IMR-90 (cell line): ENCODE measurements around the gene P2RX7. TPM values are rescaled to one million over a fixed set of nuclear protein-coding genes. Genes with fewer than 3 reads are reported as not detected.

ENCODE experiments used
- ATAC-seq: fragments of 200-7000 bp; cut with Tn5 transposase; 2 replicates; pipeline ENCODE4 v1.9.1; 2020; ENCODE audit warnings: low read depth, mild to moderate bottlenecking, moderate library complexity
- BruUV-seq: library from RNA; stranded (reverse); fragments of 400-500 nt; replicated peaks from 2 replicates; lab custom pipeline; 2021; lab: Mats Ljungman, UMichigan
- CTCF ChIA-PET: fragments of 300-600 bp; formaldehyde crosslinking; extraction: SDS; loops from one replicate; lab custom pipeline; 2021; ENCODE audit warnings: antibody characterized with exemption; lab: Yijun Ruan, JAX
- POLR2A ChIA-PET: fragments of 300-600 bp; sonication (Branson Sonifier 250); formaldehyde crosslinking; loops from one replicate; lab custom pipeline; 2022; ENCODE audit warnings: antibody characterized with exemption; ENCODE audit not compliant: unreplicated experiment; lab: Charles Lee
- DNase-seq: peaks from one replicate; pipeline ENCODE4 v3.0.0; 2013
- H2AFZ ChIP-seq: replicated peaks from 2 replicates; pipeline ENCODE3; 2013; ENCODE audit warnings: low read length, mild to moderate bottlenecking; ENCODE audit not compliant: poor library complexity
- H2AK5ac ChIP-seq: 2 replicates; pipeline ENCODE4 v1.6.1; 2013; ENCODE audit warnings: low read depth, low read length, inconsistent platforms
- H2AK9ac ChIP-seq: replicated peaks from 2 replicates; pipeline ENCODE3; 2013; ENCODE audit warnings: mild to moderate bottlenecking, low read depth, low read length, moderate library complexity; ENCODE audit not compliant: poor library complexity
- H2BK120ac ChIP-seq: 2 replicates; pipeline ENCODE4 v1.6.1; 2013; ENCODE audit warnings: low read depth, low read length, inconsistent platforms
- H2BK15ac ChIP-seq: 3 replicates; pipeline ENCODE4 v1.6.1; 2013; ENCODE audit warnings: low read depth, low read length, inconsistent platforms
- H2BK20ac ChIP-seq: 2 replicates; pipeline ENCODE4 v1.6.1; 2013; ENCODE audit warnings: low read depth, mild to moderate bottlenecking, inconsistent platforms, low read length, moderate library complexity
- H2BK5ac ChIP-seq: 2 replicates; pipeline ENCODE4 v1.6.1; 2013; ENCODE audit warnings: mild to moderate bottlenecking, low read depth, low read length, inconsistent platforms; ENCODE audit not compliant: poor library complexity, severe bottlenecking
- H3K14ac ChIP-seq: replicated peaks from 2 replicates; pipeline ENCODE4 v1.6.1; 2013; ENCODE audit warnings: low read depth, low read length, inconsistent platforms
- H3K18ac ChIP-seq: 2 replicates; pipeline ENCODE4 v1.6.1; 2013; ENCODE audit warnings: low read depth, low read length, control low read depth
- H3K23ac ChIP-seq: 2 replicates; pipeline ENCODE4 v1.6.1; 2013; ENCODE audit warnings: low read depth, low read length, inconsistent platforms
- H3K27ac ChIP-seq: 2 replicates; pipeline ENCODE4 v1.5.1; 2013; ENCODE audit warnings: mild to moderate bottlenecking, control low read depth, low read length; ENCODE audit not compliant: insufficient read depth
- H3K27me3 ChIP-seq: 2 replicates; pipeline ENCODE4 v1.6.1; 2013; ENCODE audit warnings: low read length; ENCODE audit not compliant: control insufficient read depth, insufficient read depth
- H3K36me3 ChIP-seq: 2 replicates; pipeline ENCODE4 v1.6.1; 2013; ENCODE audit warnings: low read length, mixed read lengths; ENCODE audit not compliant: control insufficient read depth, insufficient read depth
- H3K4ac ChIP-seq: 2 replicates; pipeline ENCODE4 v1.6.1; 2013; ENCODE audit warnings: low read depth, low read length, inconsistent platforms
- H3K4me1 ChIP-seq: 2 replicates; pipeline ENCODE4 v1.6.1; 2013; ENCODE audit warnings: low read length, mixed read lengths; ENCODE audit not compliant: control insufficient read depth, insufficient read depth
- H3K4me2 ChIP-seq: 2 replicates; pipeline ENCODE4 v1.6.1; 2013; ENCODE audit warnings: low read depth, mild to moderate bottlenecking, control low read depth, low read length, moderate library complexity
- H3K4me3 ChIP-seq: 2 replicates; pipeline ENCODE4 v1.5.1; 2013; ENCODE audit warnings: low read depth, mild to moderate bottlenecking, control low read depth, low read length, moderate library complexity; ENCODE audit not compliant: insufficient read depth
- H3K56ac ChIP-seq: 2 replicates; pipeline ENCODE4 v1.6.1; 2013; ENCODE audit warnings: low read length, inconsistent platforms; ENCODE audit not compliant: insufficient read depth; ENCODE audit errors: extremely low read depth
- H3K79me1 ChIP-seq, 2 experiments: 2 replicates each; pipeline ENCODE4 v1.6.1; 2013; ENCODE audit warnings: low read length in 2 of 2, inconsistent platforms in 1 of 2, low read depth in 1 of 2
- H3K9ac ChIP-seq: 2 replicates; pipeline ENCODE4 v1.6.1; 2013; ENCODE audit warnings: low read depth, low read length, control low read depth
- H3K9me1 ChIP-seq: 2 replicates; pipeline ENCODE4 v1.6.1; 2013; ENCODE audit warnings: low read length, inconsistent platforms; ENCODE audit not compliant: insufficient read depth
- H3K9me3 ChIP-seq: 2 replicates; pipeline ENCODE4 v1.6.1; 2013; ENCODE audit warnings: low read length; ENCODE audit not compliant: control insufficient read depth, insufficient read depth
- H4K20me1 ChIP-seq: 2 replicates; pipeline ENCODE4 v1.6.1; 2013; ENCODE audit warnings: low read length, inconsistent platforms; ENCODE audit not compliant: insufficient read depth
- H4K5ac ChIP-seq: 2 replicates; pipeline ENCODE4 v1.6.1; 2013; ENCODE audit warnings: mild to moderate bottlenecking, low read depth, low read length, control low read depth
- H4K8ac ChIP-seq, 2 experiments: 2 replicates each; pipeline ENCODE4 v1.6.1; 2013; ENCODE audit warnings: low read depth in 2 of 2, low read length in 2 of 2, control low read depth in 1 of 2, inconsistent platforms in 1 of 2
- H4K91ac ChIP-seq: 2 replicates; pipeline ENCODE4 v1.6.1; 2013; ENCODE audit warnings: low read depth, low read length, inconsistent platforms; ENCODE audit not compliant: insufficient read depth
- CEBPB ChIP-seq: IDR thresholded peaks from 2 replicates; pipeline ENCODE4 v1.6.1; 2012; ENCODE audit warnings: low read depth, low read length, improper control_type of control experiment
- CHD1 ChIP-seq: IDR thresholded peaks from 2 replicates; pipeline ENCODE4 v1.6.1; 2012; ENCODE audit warnings: low read depth, low read length, improper control_type of control experiment
- MAFK ChIP-seq: IDR thresholded peaks from 2 replicates; pipeline ENCODE4 v1.6.1; 2012; ENCODE audit warnings: low read depth, low read length, improper control_type of control experiment
- MAZ ChIP-seq: IDR thresholded peaks from 2 replicates; pipeline ENCODE4 v1.6.1; 2012; ENCODE audit warnings: low read depth, mild to moderate bottlenecking, low read length, improper control_type of control experiment, moderate library complexity, borderline replicate concordance
- NFE2L2 ChIP-seq: fragments of 150-350 bp; IDR thresholded peaks from 2 replicates; pipeline ENCODE4 v1.6.1; 2016; ENCODE audit warnings: low read depth, mild to moderate bottlenecking, low read length
- POLR2A ChIP-seq: IDR thresholded peaks from 2 replicates; pipeline ENCODE4 v1.6.1; 2012; ENCODE audit warnings: mild to moderate bottlenecking, low read depth, low read length
- RAD21 ChIP-seq: IDR thresholded peaks from 2 replicates; pipeline ENCODE4 v1.6.1; 2012; ENCODE audit warnings: low read length, improper control_type of control experiment
- RFX5 ChIP-seq: IDR thresholded peaks from 2 replicates; pipeline ENCODE4 v1.8.0; 2012; ENCODE audit warnings: low read depth, mild to moderate bottlenecking, low read length, moderate library complexity
- SMC3 ChIP-seq: fragments of 150-350 bp; IDR thresholded peaks from 2 replicates; pipeline ENCODE4 v1.6.1; 2016; ENCODE audit warnings: low read depth, mild to moderate bottlenecking, antibody characterized with exemption, low read length, moderate library complexity
- WGBS, 2 experiments: methylation state at CpG; one replicate each; pipeline versions ENCODE4 v1.1.5 to v1.1.7; 2013; ENCODE audit warnings: missing lambda C conversion rate in 2 of 2; ENCODE audit not compliant: insufficient read length in 1 of 2; ENCODE audit errors: extremely low coverage in 2 of 2; 5-methylcytosine and 5-hydroxymethylcytosine counted together
- dilution Hi-C: fragments of 300-500 bp; cut with HindIII; formaldehyde crosslinking; loops from one replicate; pipeline ENCODE4 v1.14.3; 2018; ENCODE audit warnings: low sequenced_read_pairs; ENCODE audit not compliant: unreplicated experiment
- in situ Hi-C: fragments of 300-500 bp; cut with MboI; formaldehyde crosslinking; loops from 3 replicates; pipeline ENCODE4 v1.14.3; 2019; ENCODE audit warnings: low sequenced_read_pairs, inconsistent platforms, mixed read lengths
- intact Hi-C: fragments of 100-400 bp; cut with micrococcal nuclease; formaldehyde crosslinking; loops from 2 replicates; pipeline ENCODE4 v1.10.0; 2022
- polyA plus RNA-seq, 3 experiments: library from polyadenylated mRNA; depleted of rRNA; stranded (reverse); fragments of >200 nt; gene quantifications; 2 replicates each; pipeline ENCODE4 v1.2.3, GENCODE V29; 2012; ENCODE audit warnings: low replicate concordance in 1 of 3
- total RNA-seq: library from RNA; depleted of rRNA; stranded (reverse); fragments of >200 nt; gene quantifications from 2 replicates; pipeline ENCODE4 v1.2.3, GENCODE V29; 2012
- TF ChIP-seq, protein P1 (sequence below): fragments of 150-350 bp; IDR thresholded peaks from 2 replicates; pipeline ENCODE4 v1.6.1; 2017; ENCODE audit warnings: mild to moderate bottlenecking, antibody characterized with exemption, low read length, low read depth

Gene P2RX7
- total and polyA plus RNA-seq, 2 of the 4 experiments (the other 2 are of a cell fraction) = 0.07 to 0.18 TPM

- no peak for TF ChIP-seq MAZ
These were observed 46.9 kb upstream of the P2RX7 start (continued) for GRCh38 chr12:121085506-121086353.

- Histone ChIP-seq H2BK5ac (no peak overlapping the region), H2AK9ac (no peak overlapping the region), H3K4me1 (no peaks in the 10 kb centered on the region), H4K20me1 (no peaks in the 10 kb centered on the region), H3K56ac (no peak overlapping the region), H3K14ac (no peak overlapping the region), H4K91ac (no peak overlapping the region), H2AFZ (no peak overlapping the region), H2BK20ac (no peak overlapping the region), H3K9me1 (no peaks in the 10 kb centered on the region; the same call in 1 of the 2 replicates), H2BK15ac (no peak overlapping the region), H2BK120ac (no peak overlapping the region), H3K27ac (no peak overlapping the region), H4K5ac (no peak overlapping the region), H3K79me1 (no peaks in the 10 kb centered on the region), H3K4me2 (no peak overlapping the region), H3K4ac (no peak overlapping the region), H3K9ac (no peak overlapping the region), H3K36me3 (no peaks in the 10 kb centered on the region), H3K27me3 (peaks cover 12% of the 10 kb centered on the region), H3K9me3 (no peaks in the 10 kb centered on the region), H3K18ac (no peak overlapping the region), H3K4me3 (no peak overlapping the region), H2AK5ac (no peak overlapping the region), H4K8ac (no peak overlapping the region), H3K23ac (no peak overlapping the region)
- POLR2A ChIA-PET = no interaction called here
- ATAC-seq (no peak), DNase-seq (no peak)
- no peak for TF ChIP-seq RFX5
- TF ChIP-seq POLR2A = no peak
- no peak for TF ChIP-seq CEBPB
- no peak for TF ChIP-seq RAD21
- TF ChIP-seq NFE2L2 = no peak
- TF ChIP-seq, protein P1, sequence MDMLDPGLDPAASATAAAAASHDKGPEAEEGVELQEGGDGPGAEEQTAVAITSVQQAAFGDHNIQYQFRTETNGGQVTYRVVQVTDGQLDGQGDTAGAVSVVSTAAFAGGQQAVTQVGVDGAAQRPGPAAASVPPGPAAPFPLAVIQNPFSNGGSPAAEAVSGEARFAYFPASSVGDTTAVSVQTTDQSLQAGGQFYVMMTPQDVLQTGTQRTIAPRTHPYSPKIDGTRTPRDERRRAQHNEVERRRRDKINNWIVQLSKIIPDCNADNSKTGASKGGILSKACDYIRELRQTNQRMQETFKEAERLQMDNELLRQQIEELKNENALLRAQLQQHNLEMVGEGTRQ = no peak
- no peak for TF ChIP-seq MAZ
- TF ChIP-seq MAFK = no peak
- TF ChIP-seq SMC3 = no peak
- no peak for TF ChIP-seq CHD1
- in situ Hi-C loops = no loop called here
- WGBS, 2 experiments = 61% methylated on average over 3 of the region's 8 CpGs; no CpG with 5 or more reads in 1 of the 2 experiments
- intact Hi-C loops = no loop called here
- dilution Hi-C loops = no loop called here
- no TSS peak for BruUV-seq
- CTCF ChIA-PET = interaction anchor here (0.6 kb wide), 1 partner anchor 22 kb away, joined by 5 read pairs; no protein-coding TSS in a partner anchor
These were observed 45.8 kb upstream of the P2RX7 start for GRCh38 chr12:121086781-121087295.
